IMR-90 (cell line): Measurements from ENCODE around the gene KLHL3. TPM values are rescaled to one million over a fixed set of nuclear protein-coding genes. Genes with fewer than 3 reads are reported as not detected.

Source experiments
- ATAC-seq: fragments of 200-7000 bp; cut with Tn5 transposase; 2 replicates; pipeline ENCODE4 v1.9.1; 2020; ENCODE audit warnings: low read depth, mild to moderate bottlenecking, moderate library complexity
- BruUV-seq: library from RNA; stranded (reverse); fragments of 400-500 nt; replicated peaks from 2 replicates; lab custom pipeline; 2021; lab: Mats Ljungman, UMichigan
- CTCF ChIA-PET: fragments of 300-600 bp; formaldehyde crosslinking; extraction: SDS; loops from one replicate; lab custom pipeline; 2021; ENCODE audit warnings: antibody characterized with exemption; lab: Yijun Ruan, JAX
- POLR2A ChIA-PET: fragments of 300-600 bp; sonication (Branson Sonifier 250); formaldehyde crosslinking; loops from one replicate; lab custom pipeline; 2022; ENCODE audit warnings: antibody characterized with exemption; ENCODE audit not compliant: unreplicated experiment; lab: Charles Lee
- DNase-seq: peaks from one replicate; pipeline ENCODE4 v3.0.0; 2013
- H2AFZ ChIP-seq: replicated peaks from 2 replicates; pipeline ENCODE3; 2013; ENCODE audit warnings: low read length, mild to moderate bottlenecking; ENCODE audit not compliant: poor library complexity
- H2AK5ac ChIP-seq: 2 replicates; pipeline ENCODE4 v1.6.1; 2013; ENCODE audit warnings: low read depth, low read length, inconsistent platforms
- H2AK9ac ChIP-seq: replicated peaks from 2 replicates; pipeline ENCODE3; 2013; ENCODE audit warnings: mild to moderate bottlenecking, low read depth, low read length, moderate library complexity; ENCODE audit not compliant: poor library complexity
- H2BK120ac ChIP-seq: 2 replicates; pipeline ENCODE4 v1.6.1; 2013; ENCODE audit warnings: low read depth, low read length, inconsistent platforms
- H2BK15ac ChIP-seq: 3 replicates; pipeline ENCODE4 v1.6.1; 2013; ENCODE audit warnings: low read depth, low read length, inconsistent platforms
- H2BK20ac ChIP-seq: 2 replicates; pipeline ENCODE4 v1.6.1; 2013; ENCODE audit warnings: low read depth, mild to moderate bottlenecking, inconsistent platforms, low read length, moderate library complexity
- H2BK5ac ChIP-seq: 2 replicates; pipeline ENCODE4 v1.6.1; 2013; ENCODE audit warnings: mild to moderate bottlenecking, low read depth, low read length, inconsistent platforms; ENCODE audit not compliant: poor library complexity, severe bottlenecking
- H3K14ac ChIP-seq: replicated peaks from 2 replicates; pipeline ENCODE4 v1.6.1; 2013; ENCODE audit warnings: low read depth, low read length, inconsistent platforms
- H3K18ac ChIP-seq: 2 replicates; pipeline ENCODE4 v1.6.1; 2013; ENCODE audit warnings: low read depth, low read length, control low read depth
- H3K23ac ChIP-seq: 2 replicates; pipeline ENCODE4 v1.6.1; 2013; ENCODE audit warnings: low read depth, low read length, inconsistent platforms
- H3K27ac ChIP-seq: 2 replicates; pipeline ENCODE4 v1.5.1; 2013; ENCODE audit warnings: mild to moderate bottlenecking, control low read depth, low read length; ENCODE audit not compliant: insufficient read depth
- H3K27me3 ChIP-seq: 2 replicates; pipeline ENCODE4 v1.6.1; 2013; ENCODE audit warnings: low read length; ENCODE audit not compliant: control insufficient read depth, insufficient read depth
- H3K36me3 ChIP-seq: 2 replicates; pipeline ENCODE4 v1.6.1; 2013; ENCODE audit warnings: low read length, mixed read lengths; ENCODE audit not compliant: control insufficient read depth, insufficient read depth
- H3K4ac ChIP-seq: 2 replicates; pipeline ENCODE4 v1.6.1; 2013; ENCODE audit warnings: low read depth, low read length, inconsistent platforms
- H3K4me1 ChIP-seq: 2 replicates; pipeline ENCODE4 v1.6.1; 2013; ENCODE audit warnings: low read length, mixed read lengths; ENCODE audit not compliant: control insufficient read depth, insufficient read depth
- H3K4me2 ChIP-seq: 2 replicates; pipeline ENCODE4 v1.6.1; 2013; ENCODE audit warnings: low read depth, mild to moderate bottlenecking, control low read depth, low read length, moderate library complexity
- H3K4me3 ChIP-seq: 2 replicates; pipeline ENCODE4 v1.5.1; 2013; ENCODE audit warnings: low read depth, mild to moderate bottlenecking, control low read depth, low read length, moderate library complexity; ENCODE audit not compliant: insufficient read depth
- H3K56ac ChIP-seq: 2 replicates; pipeline ENCODE4 v1.6.1; 2013; ENCODE audit warnings: low read length, inconsistent platforms; ENCODE audit not compliant: insufficient read depth; ENCODE audit errors: extremely low read depth
- H3K79me1 ChIP-seq, 2 experiments: 2 replicates each; pipeline ENCODE4 v1.6.1; 2013; ENCODE audit warnings: low read length in 2 of 2, inconsistent platforms in 1 of 2, low read depth in 1 of 2
- H3K9ac ChIP-seq: 2 replicates; pipeline ENCODE4 v1.6.1; 2013; ENCODE audit warnings: low read depth, low read length, control low read depth
- H3K9me1 ChIP-seq: 2 replicates; pipeline ENCODE4 v1.6.1; 2013; ENCODE audit warnings: low read length, inconsistent platforms; ENCODE audit not compliant: insufficient read depth
- H3K9me3 ChIP-seq: 2 replicates; pipeline ENCODE4 v1.6.1; 2013; ENCODE audit warnings: low read length; ENCODE audit not compliant: control insufficient read depth, insufficient read depth
- H4K20me1 ChIP-seq: 2 replicates; pipeline ENCODE4 v1.6.1; 2013; ENCODE audit warnings: low read length, inconsistent platforms; ENCODE audit not compliant: insufficient read depth
- H4K5ac ChIP-seq: 2 replicates; pipeline ENCODE4 v1.6.1; 2013; ENCODE audit warnings: mild to moderate bottlenecking, low read depth, low read length, control low read depth
- H4K8ac ChIP-seq, 2 experiments: 2 replicates each; pipeline ENCODE4 v1.6.1; 2013; ENCODE audit warnings: low read depth in 2 of 2, low read length in 2 of 2, control low read depth in 1 of 2, inconsistent platforms in 1 of 2
- H4K91ac ChIP-seq: 2 replicates; pipeline ENCODE4 v1.6.1; 2013; ENCODE audit warnings: low read depth, low read length, inconsistent platforms; ENCODE audit not compliant: insufficient read depth
- BHLHE40 ChIP-seq: fragments of 150-350 bp; IDR thresholded peaks from 2 replicates; pipeline ENCODE4 v1.6.1; 2016; ENCODE audit warnings: mild to moderate bottlenecking, low read depth, low read length
- CEBPB ChIP-seq: IDR thresholded peaks from 2 replicates; pipeline ENCODE4 v1.6.1; 2012; ENCODE audit warnings: low read depth, low read length, improper control_type of control experiment
- CHD1 ChIP-seq: IDR thresholded peaks from 2 replicates; pipeline ENCODE4 v1.6.1; 2012; ENCODE audit warnings: low read depth, low read length, improper control_type of control experiment
- FOS ChIP-seq: fragments of 150-350 bp; IDR thresholded peaks from 2 replicates; pipeline ENCODE4 v1.6.1; 2016; ENCODE audit warnings: low read depth, low read length
- MAFK ChIP-seq: IDR thresholded peaks from 2 replicates; pipeline ENCODE4 v1.6.1; 2012; ENCODE audit warnings: low read depth, low read length, improper control_type of control experiment
- MAZ ChIP-seq: IDR thresholded peaks from 2 replicates; pipeline ENCODE4 v1.6.1; 2012; ENCODE audit warnings: low read depth, mild to moderate bottlenecking, low read length, improper control_type of control experiment, moderate library complexity, borderline replicate concordance
- MXI1 ChIP-seq: IDR thresholded peaks from 2 replicates; pipeline ENCODE4 v1.6.1; 2012; ENCODE audit warnings: low read depth, mild to moderate bottlenecking, low read length, moderate library complexity, borderline replicate concordance
- NFE2L2 ChIP-seq: fragments of 150-350 bp; IDR thresholded peaks from 2 replicates; pipeline ENCODE4 v1.6.1; 2016; ENCODE audit warnings: low read depth, mild to moderate bottlenecking, low read length
- POLR2A ChIP-seq: IDR thresholded peaks from 2 replicates; pipeline ENCODE4 v1.6.1; 2012; ENCODE audit warnings: mild to moderate bottlenecking, low read depth, low read length
- RAD21 ChIP-seq: IDR thresholded peaks from 2 replicates; pipeline ENCODE4 v1.6.1; 2012; ENCODE audit warnings: low read length, improper control_type of control experiment
- RCOR1 ChIP-seq: IDR thresholded peaks from 2 replicates; pipeline ENCODE4 v1.6.1; 2012; ENCODE audit warnings: mild to moderate bottlenecking, low read length, improper control_type of control experiment; ENCODE audit not compliant: insufficient replicate concordance
- RFX5 ChIP-seq: IDR thresholded peaks from 2 replicates; pipeline ENCODE4 v1.8.0; 2012; ENCODE audit warnings: low read depth, mild to moderate bottlenecking, low read length, moderate library complexity
- SMC3 ChIP-seq: fragments of 150-350 bp; IDR thresholded peaks from 2 replicates; pipeline ENCODE4 v1.6.1; 2016; ENCODE audit warnings: low read depth, mild to moderate bottlenecking, antibody characterized with exemption, low read length, moderate library complexity
- WGBS, 2 experiments: methylation state at CpG; one replicate each; pipeline versions ENCODE4 v1.1.5 to v1.1.7; 2013; ENCODE audit warnings: missing lambda C conversion rate in 2 of 2; ENCODE audit not compliant: insufficient read length in 1 of 2; ENCODE audit errors: extremely low coverage in 2 of 2; 5-methylcytosine and 5-hydroxymethylcytosine counted together
- dilution Hi-C: fragments of 300-500 bp; cut with HindIII; formaldehyde crosslinking; loops from one replicate; pipeline ENCODE4 v1.14.3; 2018; ENCODE audit warnings: low sequenced_read_pairs; ENCODE audit not compliant: unreplicated experiment
- in situ Hi-C: fragments of 300-500 bp; cut with MboI; formaldehyde crosslinking; loops from 3 replicates; pipeline ENCODE4 v1.14.3; 2019; ENCODE audit warnings: low sequenced_read_pairs, inconsistent platforms, mixed read lengths
- intact Hi-C: fragments of 100-400 bp; cut with micrococcal nuclease; formaldehyde crosslinking; loops from 2 replicates; pipeline ENCODE4 v1.10.0; 2022
- polyA plus RNA-seq, 3 experiments: library from polyadenylated mRNA; depleted of rRNA; stranded (reverse); fragments of >200 nt; gene quantifications; 2 replicates each; pipeline ENCODE4 v1.2.3, GENCODE V29; 2012; ENCODE audit warnings: low replicate concordance in 1 of 3
- total RNA-seq: library from RNA; depleted of rRNA; stranded (reverse); fragments of >200 nt; gene quantifications from 2 replicates; pipeline ENCODE4 v1.2.3, GENCODE V29; 2012
- TF ChIP-seq, protein P1 (sequence below): conservative IDR thresholded peaks from 2 replicates; pipeline ENCODE4 v1.5.1; 2012; ENCODE audit warnings: mild to moderate bottlenecking, low read depth, low read length, improper control_type of control experiment
- TF ChIP-seq, protein P2 (sequence below): fragments of 150-350 bp; IDR thresholded peaks from 2 replicates; pipeline ENCODE4 v1.6.1; 2016; ENCODE audit warnings: low read depth, mild to moderate bottlenecking, low read length, moderate library complexity, borderline replicate concordance
- TF ChIP-seq, protein P3 (sequence below): fragments of 150-350 bp; IDR thresholded peaks from 2 replicates; pipeline ENCODE4 v1.6.1; 2017; ENCODE audit warnings: mild to moderate bottlenecking, antibody characterized with exemption, low read length, low read depth

The KLHL3 gene
- total and polyA plus RNA-seq, 2 of the 4 experiments (the other 2 are of a cell fraction), result 2.3 to 4.1 TPM

DNA sequence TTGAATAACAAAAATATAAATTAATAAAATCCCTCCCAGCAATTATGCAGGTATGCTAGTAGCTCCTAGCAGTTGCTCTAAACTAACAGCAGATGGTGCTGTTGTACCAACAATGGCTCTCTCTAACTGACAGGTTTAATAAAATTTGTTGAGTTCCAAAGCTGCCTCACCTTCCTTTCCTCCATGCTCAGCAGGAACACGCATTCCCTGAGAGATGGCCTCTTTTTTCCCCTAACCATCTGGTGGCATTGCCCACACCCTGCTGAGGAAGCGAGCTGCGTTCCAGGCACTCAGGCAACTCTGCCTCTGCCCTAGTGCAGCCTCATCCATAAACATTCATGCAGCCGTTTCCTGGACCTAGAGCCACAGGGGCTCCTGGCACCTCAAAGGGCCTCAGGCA lies 106.2 kb downstream of the KLHL3 start:
- Histone ChIP-seq H2BK5ac (no peak overlapping the region), H3K4me1 (no peaks in the 10 kb centered on the region; the same call in 1 of the 2 replicates), H3K9ac (no peak overlapping the region), H2BK15ac (no peak overlapping the region), H4K91ac (no peak overlapping the region), H3K9me1 (no peaks in the 10 kb centered on the region), H3K4me3 (no peak overlapping the region), H3K27ac (no peak overlapping the region), H3K9me3 (no peaks in the 10 kb centered on the region), H3K27me3 (no peaks in the 10 kb centered on the region), H3K23ac (no peak overlapping the region), H3K56ac (no peak overlapping the region), H3K18ac (no peak overlapping the region), H3K79me1 (no peaks in the 10 kb centered on the region), H4K20me1 (no peaks in the 10 kb centered on the region), H3K4ac (no peak overlapping the region), H4K8ac (no peak overlapping the region), H3K36me3 (no peaks in the 10 kb centered on the region), H4K5ac (no peak overlapping the region), H2AFZ (peak overlapping the region; percentile 55), H2AK9ac (peak overlapping the region; percentile 16), H3K14ac (no peak overlapping the region), H2BK20ac (no peak overlapping the region), H2AK5ac (no peak overlapping the region), H3K4me2 (peak overlapping the region; percentile 57; the same call in 1 of the 2 replicates), H2BK120ac (no peak overlapping the region)
- TF ChIP-seq, protein P1, sequence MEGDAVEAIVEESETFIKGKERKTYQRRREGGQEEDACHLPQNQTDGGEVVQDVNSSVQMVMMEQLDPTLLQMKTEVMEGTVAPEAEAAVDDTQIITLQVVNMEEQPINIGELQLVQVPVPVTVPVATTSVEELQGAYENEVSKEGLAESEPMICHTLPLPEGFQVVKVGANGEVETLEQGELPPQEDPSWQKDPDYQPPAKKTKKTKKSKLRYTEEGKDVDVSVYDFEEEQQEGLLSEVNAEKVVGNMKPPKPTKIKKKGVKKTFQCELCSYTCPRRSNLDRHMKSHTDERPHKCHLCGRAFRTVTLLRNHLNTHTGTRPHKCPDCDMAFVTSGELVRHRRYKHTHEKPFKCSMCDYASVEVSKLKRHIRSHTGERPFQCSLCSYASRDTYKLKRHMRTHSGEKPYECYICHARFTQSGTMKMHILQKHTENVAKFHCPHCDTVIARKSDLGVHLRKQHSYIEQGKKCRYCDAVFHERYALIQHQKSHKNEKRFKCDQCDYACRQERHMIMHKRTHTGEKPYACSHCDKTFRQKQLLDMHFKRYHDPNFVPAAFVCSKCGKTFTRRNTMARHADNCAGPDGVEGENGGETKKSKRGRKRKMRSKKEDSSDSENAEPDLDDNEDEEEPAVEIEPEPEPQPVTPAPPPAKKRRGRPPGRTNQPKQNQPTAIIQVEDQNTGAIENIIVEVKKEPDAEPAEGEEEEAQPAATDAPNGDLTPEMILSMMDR, result peak; percentile 95
- TF ChIP-seq CEBPB, result no peak
- no peak for TF ChIP-seq MAZ
- TF ChIP-seq MAFK, result no peak
- TF ChIP-seq POLR2A, result no peak; the same call in 1 of the 2 replicates
- no peak for TF ChIP-seq BHLHE40
- TF ChIP-seq MXI1, result no peak
- TF ChIP-seq, protein P2, sequence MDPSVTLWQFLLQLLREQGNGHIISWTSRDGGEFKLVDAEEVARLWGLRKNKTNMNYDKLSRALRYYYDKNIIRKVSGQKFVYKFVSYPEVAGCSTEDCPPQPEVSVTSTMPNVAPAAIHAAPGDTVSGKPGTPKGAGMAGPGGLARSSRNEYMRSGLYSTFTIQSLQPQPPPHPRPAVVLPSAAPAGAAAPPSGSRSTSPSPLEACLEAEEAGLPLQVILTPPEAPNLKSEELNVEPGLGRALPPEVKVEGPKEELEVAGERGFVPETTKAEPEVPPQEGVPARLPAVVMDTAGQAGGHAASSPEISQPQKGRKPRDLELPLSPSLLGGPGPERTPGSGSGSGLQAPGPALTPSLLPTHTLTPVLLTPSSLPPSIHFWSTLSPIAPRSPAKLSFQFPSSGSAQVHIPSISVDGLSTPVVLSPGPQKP, result no peak
- no peak for TF ChIP-seq RCOR1
- TF ChIP-seq, protein P3, sequence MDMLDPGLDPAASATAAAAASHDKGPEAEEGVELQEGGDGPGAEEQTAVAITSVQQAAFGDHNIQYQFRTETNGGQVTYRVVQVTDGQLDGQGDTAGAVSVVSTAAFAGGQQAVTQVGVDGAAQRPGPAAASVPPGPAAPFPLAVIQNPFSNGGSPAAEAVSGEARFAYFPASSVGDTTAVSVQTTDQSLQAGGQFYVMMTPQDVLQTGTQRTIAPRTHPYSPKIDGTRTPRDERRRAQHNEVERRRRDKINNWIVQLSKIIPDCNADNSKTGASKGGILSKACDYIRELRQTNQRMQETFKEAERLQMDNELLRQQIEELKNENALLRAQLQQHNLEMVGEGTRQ, result no peak
- TF ChIP-seq SMC3, result peak; percentile 84
- TF ChIP-seq NFE2L2, result no peak
- no peak for TF ChIP-seq CHD1
- peak; percentile 96 for TF ChIP-seq RAD21
- no peak for TF ChIP-seq RFX5
- TF ChIP-seq FOS, result no peak
- BruUV-seq, result no TSS peak
- ATAC-seq (peak; percentile 91), DNase-seq (peak; percentile 63)
- WGBS, 2 experiments, result no CpG with 5 or more reads among the region's 4 CpGs
- dilution Hi-C loops (no loop called here), intact Hi-C loops (loop anchor here (1.0 to 5.0 kb wide), 4 partner anchors 114 to 504 kb away; no protein-coding TSS in a partner anchor), in situ Hi-C loops (loop anchor here (5.0 to 25.0 kb wide), 3 partner anchors 118 to 508 kb away; partner anchors contain the start of gene NME5)
- ChIA-PET CTCF (interaction anchor here (0.6 to 2.5 kb wide), 10 partner anchors 8 to 437 kb away, joined by 3 to 30 read pairs (median 4); no protein-coding TSS in a partner anchor), POLR2A (interaction anchor here (0.6 kb wide), 1 partner anchor 937 kb away, joined by 3 read pairs; no protein-coding TSS in a partner anchor)
